ENCODE data around the gene IFRD2.

DNA sequence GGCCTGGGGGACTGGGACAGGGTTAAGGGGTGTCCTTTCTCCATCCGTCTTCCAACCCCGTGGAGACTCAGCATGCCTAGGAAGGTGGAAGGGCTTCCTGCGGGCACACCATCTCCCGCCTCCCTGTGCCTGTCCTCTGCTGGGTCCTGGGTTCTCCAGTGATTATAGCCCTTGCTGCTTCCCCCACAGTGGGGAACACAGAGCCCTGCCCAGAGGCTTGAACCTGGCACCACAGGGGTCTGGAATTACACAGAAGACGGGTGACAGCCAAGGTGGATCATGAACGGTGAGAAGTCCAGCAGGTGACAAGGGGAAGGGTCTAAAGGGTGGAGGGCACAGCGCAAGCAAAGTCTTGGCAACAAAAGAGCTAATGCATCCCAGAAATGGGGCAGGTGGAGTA lies 29.5 kb downstream of the IFRD2 start:
- TF ChIP-seq, protein P1, sequence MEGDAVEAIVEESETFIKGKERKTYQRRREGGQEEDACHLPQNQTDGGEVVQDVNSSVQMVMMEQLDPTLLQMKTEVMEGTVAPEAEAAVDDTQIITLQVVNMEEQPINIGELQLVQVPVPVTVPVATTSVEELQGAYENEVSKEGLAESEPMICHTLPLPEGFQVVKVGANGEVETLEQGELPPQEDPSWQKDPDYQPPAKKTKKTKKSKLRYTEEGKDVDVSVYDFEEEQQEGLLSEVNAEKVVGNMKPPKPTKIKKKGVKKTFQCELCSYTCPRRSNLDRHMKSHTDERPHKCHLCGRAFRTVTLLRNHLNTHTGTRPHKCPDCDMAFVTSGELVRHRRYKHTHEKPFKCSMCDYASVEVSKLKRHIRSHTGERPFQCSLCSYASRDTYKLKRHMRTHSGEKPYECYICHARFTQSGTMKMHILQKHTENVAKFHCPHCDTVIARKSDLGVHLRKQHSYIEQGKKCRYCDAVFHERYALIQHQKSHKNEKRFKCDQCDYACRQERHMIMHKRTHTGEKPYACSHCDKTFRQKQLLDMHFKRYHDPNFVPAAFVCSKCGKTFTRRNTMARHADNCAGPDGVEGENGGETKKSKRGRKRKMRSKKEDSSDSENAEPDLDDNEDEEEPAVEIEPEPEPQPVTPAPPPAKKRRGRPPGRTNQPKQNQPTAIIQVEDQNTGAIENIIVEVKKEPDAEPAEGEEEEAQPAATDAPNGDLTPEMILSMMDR (IDR thresholded peaks at IDR 0.05), result no peak
- no peak for TF ChIP-seq ZFX (IDR thresholded peaks at IDR 0.05; ENCODE audit: borderline replicate concordance)

All from 22Rv1 (cell line).